Dendritic cell treated with granulocyte-macrophage colony-stimulating factor and Interleukin-4, amounts not matched to agents 40 ng/mL and 50 ng/mL, for 4 days (primary cell): ENCODE measurements around the gene MYL7.
A peak's percentile ranks its signal among the peaks of the same experiment; 100 is the strongest.
"Not testable (repeated sequence)": the region's sequence is repeated elsewhere in the genome, so short reads cannot be mapped to it uniquely, and the experiment has no call there.

Experiments used
- H3K27ac Mint-ChIP-seq: one replicate; pipeline ENCODE4 v1.8.0; 2022; ENCODE audit warnings: mild to moderate bottlenecking, mixed read lengths
- H3K27me3 Mint-ChIP-seq: one replicate; pipeline ENCODE4 v1.8.0; 2022; ENCODE audit warnings: mild to moderate bottlenecking, mixed read lengths
- H3K36me3 Mint-ChIP-seq: one replicate; pipeline ENCODE4 v1.8.0; 2022; ENCODE audit warnings: low read depth, mixed read lengths
- H3K4me1 Mint-ChIP-seq: one replicate; pipeline ENCODE4 v1.8.0; 2022; ENCODE audit warnings: low read depth, mixed read lengths
- H3K4me3 Mint-ChIP-seq: one replicate; pipeline ENCODE4 v1.8.0; 2022; ENCODE audit warnings: mild to moderate bottlenecking, moderate library complexity, mixed read lengths
- H3K9me3 Mint-ChIP-seq: one replicate; pipeline ENCODE4 v1.8.0; 2022; ENCODE audit warnings: mixed read lengths
- intact Hi-C: fragments of 100-400 bp; cut with micrococcal nuclease; formaldehyde crosslinking; loops from one replicate; pipeline ENCODE4 v1.15.0; 2022

MYL7 gene

DNA sequence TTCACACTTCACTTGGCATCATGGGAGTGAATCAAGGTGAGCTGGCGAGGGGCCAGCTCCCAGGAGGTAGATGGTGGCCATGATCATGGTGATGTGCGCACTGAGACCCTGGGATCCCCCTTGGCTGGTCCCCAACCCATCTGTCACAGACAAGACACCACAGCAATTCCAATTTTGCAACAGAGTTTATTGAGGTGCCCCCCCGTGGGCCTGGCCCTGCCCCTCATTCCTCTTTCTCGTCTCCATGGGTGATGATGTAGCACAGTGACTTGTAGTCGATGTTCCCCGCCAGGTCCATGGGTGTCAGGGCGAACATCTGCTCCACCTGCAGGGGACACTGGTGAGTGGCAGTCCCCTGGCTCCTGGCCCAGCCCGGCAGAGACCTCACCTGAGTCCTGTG, 2.4 kb downstream of the MYL7 start:
- H3K4me3 Mint-ChIP-seq: no peak overlapping the region
- H3K27me3 Mint-ChIP-seq: peaks cover 5% of the 10 kb centered on the region

GRCh38 chr7:44136731-44137130, 4.4 kb downstream of the MYL7 start:
- intact Hi-C loops: no loop called here
- Mint-ChIP-seq H3K27ac (no peak overlapping the region), H3K27me3 (no peaks in the 10 kb centered on the region), H3K4me3 (no peak overlapping the region), H3K4me1 (no peaks in the 10 kb centered on the region), H3K36me3 (no peaks in the 10 kb centered on the region), H3K9me3 (no peaks in the 10 kb centered on the region)

More for the DNA sequence above, 2.4 kb downstream of the MYL7 start:
- Mint-ChIP-seq H3K36me3 (no peaks in the 10 kb centered on the region), H3K27ac (no peak overlapping the region), H3K9me3 (no peaks in the 10 kb centered on the region), H3K4me1 (no peaks in the 10 kb centered on the region)
- intact Hi-C loops: no loop called here

GRCh38 chr7:44134943-44135628, 6.0 kb downstream of the MYL7 start:
- intact Hi-C loops: no loop called here
- H3K9me3 Mint-ChIP-seq: no peaks in the 10 kb centered on the region
- H3K27me3 Mint-ChIP-seq: no peaks in the 10 kb centered on the region
- no peak overlapping the region for H3K27ac Mint-ChIP-seq
- H3K36me3 Mint-ChIP-seq: no peaks in the 10 kb centered on the region
- no peaks in the 10 kb centered on the region for H3K4me1 Mint-ChIP-seq
- H3K4me3 Mint-ChIP-seq: no peak overlapping the region

DNA sequence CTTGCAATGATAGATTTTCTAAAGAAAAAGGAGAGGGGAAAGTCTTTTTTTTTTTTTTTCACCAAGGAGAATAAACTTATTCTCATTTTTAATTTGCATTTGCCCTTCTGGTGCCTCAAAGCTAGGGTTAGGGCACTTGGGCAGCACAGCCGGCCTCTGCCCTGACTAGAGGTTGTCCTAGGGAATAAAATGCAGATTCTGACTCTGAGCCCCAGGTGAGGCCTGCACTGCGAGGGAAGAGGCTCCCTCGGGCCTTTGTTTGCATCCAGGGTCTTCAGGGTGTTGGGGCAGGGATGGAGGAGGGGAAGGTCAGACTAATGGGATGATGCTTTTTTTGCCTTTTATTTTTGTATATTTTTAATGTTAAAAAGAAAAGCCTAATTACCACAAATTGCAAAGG, 7.8 kb downstream of the MYL7 start:
- Mint-ChIP-seq H3K36me3 (no peaks in the 10 kb centered on the region), H3K9me3 (no peaks in the 10 kb centered on the region), H3K4me3 (no peak overlapping the region), H3K27me3 (no peaks in the 10 kb centered on the region), H3K4me1 (no peaks in the 10 kb centered on the region), H3K27ac (no peak overlapping the region)
- intact Hi-C loops: no loop called here

DNA sequence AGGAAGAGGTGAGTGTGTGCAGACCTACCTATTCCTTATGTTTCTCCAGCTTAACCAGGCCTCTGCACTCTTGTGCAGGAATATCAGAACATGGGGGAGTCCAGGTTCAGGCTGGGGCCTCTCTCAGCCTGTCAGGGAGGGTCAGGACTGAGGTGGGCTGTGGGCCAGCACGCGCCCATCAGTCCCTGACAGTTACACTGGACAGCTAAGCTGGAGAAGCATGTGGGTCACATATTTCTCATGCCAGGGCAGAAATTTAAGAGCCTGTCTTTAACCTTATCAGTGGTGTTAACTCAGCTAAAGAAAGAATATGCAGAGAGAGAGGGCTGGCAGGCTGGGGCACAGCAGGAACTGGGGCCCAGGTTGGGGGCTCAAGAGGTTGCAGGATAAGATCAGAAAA, 9.1 kb downstream of the MYL7 start:
- H3K27me3 Mint-ChIP-seq: no peaks in the 10 kb centered on the region
- intact Hi-C loops: no loop called here
- H3K4me3 Mint-ChIP-seq: no peak overlapping the region
- peaks cover 9% of the 10 kb centered on the region for H3K4me1 Mint-ChIP-seq
- no peaks in the 10 kb centered on the region for H3K36me3 Mint-ChIP-seq
- H3K9me3 Mint-ChIP-seq: no peaks in the 10 kb centered on the region
- H3K27ac Mint-ChIP-seq: no peak overlapping the region

DNA sequence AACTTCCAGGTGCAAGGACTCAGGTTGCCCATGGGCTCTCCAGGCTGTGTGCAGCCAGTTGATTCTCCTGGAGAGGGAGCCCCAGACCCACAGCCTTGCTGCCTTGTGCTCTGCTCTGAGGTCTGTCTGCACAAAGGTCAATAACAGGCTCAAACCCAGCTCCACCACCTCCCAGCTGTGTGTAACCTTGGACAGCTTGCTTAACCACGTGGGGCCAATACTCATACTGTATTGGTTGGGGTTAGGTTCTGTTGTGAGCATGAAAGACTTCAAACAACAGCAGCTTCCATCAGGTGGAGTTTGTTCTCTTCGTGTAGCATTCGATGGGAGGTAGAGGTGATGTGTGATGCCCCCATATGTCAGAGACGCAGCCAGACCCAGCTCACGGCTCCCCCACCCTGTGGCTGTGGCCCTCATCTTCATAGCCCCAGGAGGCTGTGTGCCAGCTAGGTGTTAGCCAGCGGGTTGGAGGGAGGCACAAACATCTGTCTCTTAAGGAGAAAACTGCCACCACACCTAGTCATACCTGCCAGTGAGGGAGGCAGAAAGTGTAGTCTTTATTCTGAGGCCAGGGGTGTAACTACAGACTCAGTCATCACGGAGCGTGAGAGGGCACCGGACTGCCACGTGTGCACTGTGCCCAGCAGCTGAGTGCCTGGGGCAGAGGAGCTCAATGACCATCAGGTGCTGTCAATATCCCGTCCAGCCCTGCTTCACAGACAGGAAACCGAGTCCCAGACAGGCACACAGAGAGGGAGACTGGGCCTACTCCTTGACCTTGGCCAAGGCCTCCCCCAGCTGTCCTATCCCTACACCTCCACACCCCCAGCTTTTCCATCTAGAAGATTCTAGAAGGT, 9.7 kb downstream of the MYL7 start:
- intact Hi-C loops: no loop called here
- H3K4me3 Mint-ChIP-seq: no peak overlapping the region
- no peak overlapping the region for H3K27ac Mint-ChIP-seq
- H3K9me3 Mint-ChIP-seq: no peaks in the 10 kb centered on the region
- H3K27me3 Mint-ChIP-seq: no peaks in the 10 kb centered on the region
- no peaks in the 10 kb centered on the region for H3K36me3 Mint-ChIP-seq
- peaks cover 9% of the 10 kb centered on the region for H3K4me1 Mint-ChIP-seq

DNA sequence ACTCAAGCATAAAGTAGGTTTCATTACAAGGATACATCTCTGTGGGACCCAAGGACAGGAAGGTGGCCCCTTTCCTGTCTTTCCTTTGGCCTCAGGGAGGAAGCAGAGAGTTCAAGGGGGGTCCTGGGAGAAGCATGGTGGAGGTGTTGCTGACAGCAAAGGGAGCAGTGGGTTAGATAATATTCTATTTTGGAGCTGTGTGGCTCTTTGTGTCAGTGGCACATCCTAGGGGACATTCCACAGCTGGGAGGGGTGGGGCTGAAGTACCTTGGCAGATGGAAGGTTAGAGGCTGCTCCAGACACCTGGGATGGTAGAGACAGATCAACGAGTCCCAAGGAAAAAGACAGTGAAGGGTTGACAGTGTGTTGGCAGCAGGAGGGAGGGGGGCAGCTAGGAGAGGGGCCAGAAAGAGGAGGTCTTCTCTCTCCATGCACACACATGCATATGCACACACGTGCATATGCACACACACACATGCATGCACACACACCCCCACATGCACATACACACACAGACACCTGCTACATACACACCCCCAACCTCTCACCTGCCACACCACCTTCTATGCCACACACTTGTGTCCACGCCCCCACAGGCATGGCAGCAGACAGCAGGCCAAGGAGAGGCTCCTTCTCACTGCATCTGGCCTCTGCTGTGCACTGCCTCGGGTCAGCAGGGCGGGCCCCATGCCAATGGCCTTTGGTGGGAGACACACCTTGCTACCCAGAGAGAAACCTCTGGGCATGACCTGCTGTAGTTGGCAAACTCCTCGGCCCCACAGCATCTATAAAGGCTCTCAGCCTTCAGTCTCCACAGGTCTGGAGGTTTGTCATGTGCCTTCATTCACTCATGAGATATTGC, 12.2 kb downstream of the MYL7 start:
- H3K27ac Mint-ChIP-seq: no peak overlapping the region
- peaks cover 13% of the 10 kb centered on the region for H3K4me1 Mint-ChIP-seq
- H3K36me3 Mint-ChIP-seq: no peaks in the 10 kb centered on the region
- intact Hi-C loops: no loop called here
- H3K4me3 Mint-ChIP-seq: no peak overlapping the region
- no peaks in the 10 kb centered on the region for H3K9me3 Mint-ChIP-seq
- peaks cover 2% of the 10 kb centered on the region for H3K27me3 Mint-ChIP-seq

DNA sequence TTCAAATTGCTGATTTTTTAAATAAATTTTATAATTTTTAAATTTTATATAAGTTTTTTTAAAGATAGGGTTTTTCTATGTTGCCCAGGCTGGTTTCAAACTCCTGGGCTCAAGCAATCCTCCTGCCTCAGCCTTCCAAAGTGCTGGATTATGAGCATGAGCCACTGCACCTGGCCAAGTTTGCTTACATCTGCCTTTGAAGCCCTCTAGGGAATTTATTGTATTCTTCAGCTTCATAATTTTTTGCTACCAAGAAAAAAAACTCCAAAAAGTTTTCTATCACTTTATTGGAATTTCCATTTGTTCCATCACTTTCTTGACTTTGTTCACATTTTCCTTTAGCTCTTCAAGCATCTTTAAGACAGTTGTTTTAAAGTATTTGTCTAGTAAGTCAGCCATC, 14.0 kb downstream of the MYL7 start:
- Mint-ChIP-seq H3K4me1 (peaks cover 24% of the 10 kb centered on the region), H3K4me3 (no peak overlapping the region), H3K36me3 (no peaks in the 10 kb centered on the region), H3K9me3 (no peaks in the 10 kb centered on the region), H3K27me3 (peaks cover 3% of the 10 kb centered on the region), H3K27ac (no peak overlapping the region)
- intact Hi-C loops: no loop called here

DNA sequence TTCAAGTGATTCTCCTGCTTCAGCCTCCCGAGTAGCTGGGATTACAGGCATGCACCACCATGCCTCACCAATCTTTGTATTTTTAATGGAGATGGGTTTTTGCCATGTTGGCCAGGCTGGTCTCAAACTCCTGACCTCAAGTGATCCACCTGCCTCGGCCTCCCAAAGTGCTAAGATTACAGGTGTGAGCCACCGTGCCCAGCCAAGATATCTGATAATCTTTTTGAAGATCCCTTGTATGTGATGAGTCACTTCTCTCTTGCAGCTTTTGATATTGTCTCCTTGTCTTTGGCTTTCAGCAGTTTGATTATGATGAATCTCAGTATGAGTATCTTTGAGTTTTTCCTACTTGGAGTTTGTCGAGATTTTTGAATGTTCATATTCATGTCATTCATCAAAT, 14.6 kb downstream of the MYL7 start:
- peaks cover 28% of the 10 kb centered on the region for H3K4me1 Mint-ChIP-seq
- H3K36me3 Mint-ChIP-seq, intact Hi-C loops, H3K27ac Mint-ChIP-seq, H3K27me3 Mint-ChIP-seq, H3K4me3 Mint-ChIP-seq, H3K9me3 Mint-ChIP-seq: not testable (repeated sequence)

GRCh38 chr7:44124822-44125202, 16.3 kb downstream of the MYL7 start:
- Mint-ChIP-seq H3K4me1 (peaks cover 34% of the 10 kb centered on the region), H3K9me3 (no peaks in the 10 kb centered on the region), H3K27ac (no peak overlapping the region), H3K27me3 (peaks cover 3% of the 10 kb centered on the region), H3K4me3 (no peak overlapping the region), H3K36me3 (peaks cover 15% of the 10 kb centered on the region)
- intact Hi-C loops: loop anchor here (2.0 kb wide), 1 partner anchor 76 kb away; the partner anchor contains the start of gene YKT6

- Mint-ChIP-seq H3K9me3 (no peaks in the 10 kb centered on the region), H3K36me3 (peaks cover 30% of the 10 kb centered on the region), H3K27me3 (peaks cover 3% of the 10 kb centered on the region), H3K4me3 (peak within 1 kb of the TSS; percentile 73), H3K4me1 (peaks cover 39% of the 10 kb centered on the region), H3K27ac (peak within 1 kb of the TSS; percentile 77)
- intact Hi-C loops: loop anchor here (1.0 to 2.0 kb wide), 2 partner anchors 41 to 77 kb away; partner anchors contain the start of genes POLM and YKT6
These were observed 17.7 kb downstream of the MYL7 start, which contains the start of gene POLD2 for GRCh38 chr7:44123190-44124003. Gene POLD2, minus strand, starts transcription at chr7:44123548. Its CDS starts 1,495 bp downstream, at chr7:44122053.

DNA sequence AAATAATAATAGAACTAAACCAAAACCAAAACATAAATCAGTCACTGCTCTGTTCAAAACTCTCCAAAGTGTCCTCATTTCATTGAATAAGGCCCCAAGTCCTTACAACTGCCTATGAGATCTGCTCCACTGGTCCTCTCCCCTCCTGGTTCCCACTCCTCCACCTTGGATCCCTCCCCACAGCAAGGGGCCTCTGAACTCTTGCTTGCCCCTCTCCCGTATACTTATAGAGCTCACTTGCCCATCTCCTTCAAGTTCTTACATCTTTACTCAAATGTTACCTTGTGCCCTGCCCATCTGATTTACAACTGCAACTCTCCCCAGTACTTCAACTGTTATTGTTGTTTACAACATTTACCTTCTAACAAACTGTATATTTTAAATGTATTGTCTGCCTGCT, 18.6 kb downstream of the MYL7 start:
- Mint-ChIP-seq H3K4me1 (peaks cover 34% of the 10 kb centered on the region), H3K4me3 (peak overlapping the region; percentile 65), H3K27me3 (peaks cover 3% of the 10 kb centered on the region), H3K27ac (peak overlapping the region; percentile 77), H3K9me3 (no peaks in the 10 kb centered on the region), H3K36me3 (peaks cover 38% of the 10 kb centered on the region)
- intact Hi-C loops: no loop called here

- Mint-ChIP-seq H3K27ac (no peak overlapping the region), H3K36me3 (peaks cover 45% of the 10 kb centered on the region), H3K4me3 (no peak overlapping the region), H3K4me1 (peaks cover 31% of the 10 kb centered on the region), H3K27me3 (peaks cover 3% of the 10 kb centered on the region), H3K9me3 (no peaks in the 10 kb centered on the region)
- intact Hi-C loops: no loop called here
These were observed 19.2 kb downstream of the MYL7 start for GRCh38 chr7:44121761-44122420.
